ENCODE results near the gene NPAS3. TPM values are rescaled to one million over a fixed set of nuclear protein-coding genes. Genes with fewer than 3 reads are reported as not detected.

NPAS3 gene
- total RNA-seq, 2 experiments from 2014 or later: not detected

DNA sequence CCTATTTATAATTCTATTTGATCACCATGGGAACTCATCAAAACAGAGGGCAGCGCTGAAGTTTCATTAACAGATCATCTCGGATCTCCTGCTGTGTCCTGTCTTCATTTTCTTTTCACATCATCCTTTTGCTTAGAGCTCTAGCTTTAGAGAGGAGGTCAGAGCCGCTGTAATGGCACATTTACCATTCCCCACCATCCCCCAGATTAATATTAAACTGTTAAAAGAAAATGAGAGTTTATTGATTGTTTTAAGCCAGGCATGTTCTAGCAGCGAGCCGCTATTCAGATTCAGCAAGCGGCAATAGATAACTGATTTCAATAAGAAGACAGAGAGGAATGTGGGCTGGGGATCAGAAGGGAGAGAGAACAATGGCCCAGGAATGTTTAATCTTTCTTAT is 703.4 kb downstream of the NPAS3 start:
- DNase-seq: no peak
- Mint-ChIP-seq H3K9me3 (ENCODE audit: insufficient read depth) (no peaks in the 10 kb centered on the region), H3K27me3 (ENCODE audit: low read depth) (no peaks in the 10 kb centered on the region), H3K4me1 (ENCODE audit: low read depth) (no peaks in the 10 kb centered on the region), H3K36me3 (ENCODE audit: low read depth) (no peaks in the 10 kb centered on the region), H3K27ac (no peak overlapping the region), H3K4me3 (no peak overlapping the region)
- ChIA-PET POLR2A (no interaction called here), CTCF (no interaction called here)
- no peak for ATAC-seq

GRCh38 chr14:33642691-33643244 is 704.1 kb downstream of the NPAS3 start:
- ChIA-PET CTCF (no interaction called here), POLR2A (no interaction called here)
- H3K36me3 Mint-ChIP-seq (ENCODE audit: low read depth): no peaks in the 10 kb centered on the region

DNA sequence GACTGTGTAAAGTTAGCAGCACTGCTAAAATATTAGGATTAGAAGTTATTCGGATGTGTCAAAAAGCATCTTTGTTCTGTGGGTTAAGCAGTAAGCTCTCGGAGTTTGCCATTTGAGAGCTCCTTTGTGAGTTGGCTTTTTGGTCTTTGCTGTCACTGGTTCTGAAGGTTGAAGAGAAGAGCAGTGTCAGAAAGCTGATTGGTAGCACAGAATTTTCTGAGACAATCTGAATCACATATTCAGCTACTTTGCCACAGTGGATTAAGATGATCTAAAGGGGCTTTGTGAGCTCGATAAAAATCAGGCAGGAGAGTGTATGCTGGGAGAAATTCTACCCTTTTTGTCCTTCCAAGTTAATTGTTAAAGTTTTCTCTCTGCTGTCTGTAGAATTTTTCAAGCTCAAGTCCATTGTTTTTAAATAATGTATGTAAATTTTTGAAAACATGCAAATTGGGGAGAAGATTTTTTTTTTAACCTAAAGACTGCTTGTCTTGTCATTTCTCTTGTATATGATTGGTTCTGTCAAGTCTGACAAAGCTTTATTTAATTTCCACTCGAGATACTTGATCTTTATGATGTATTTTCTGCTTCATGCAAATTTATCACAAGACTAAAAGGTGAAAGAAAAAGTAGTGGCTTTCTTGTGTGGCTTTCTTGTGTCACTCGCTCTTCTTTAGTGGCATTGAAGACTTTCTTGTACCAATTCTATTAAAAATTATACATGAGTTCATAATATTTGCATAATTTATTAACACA is 704.9 kb downstream of the NPAS3 start:
- no peak for ATAC-seq
- Mint-ChIP-seq H3K4me1 (ENCODE audit: low read depth) (no peaks in the 10 kb centered on the region), H3K27ac (no peak overlapping the region), H3K27me3 (ENCODE audit: low read depth) (no peaks in the 10 kb centered on the region), H3K9me3 (ENCODE audit: insufficient read depth) (no peaks in the 10 kb centered on the region), H3K36me3 (ENCODE audit: low read depth) (no peaks in the 10 kb centered on the region), H3K4me3 (no peak overlapping the region)
- CTCF ChIA-PET: no interaction called here
- POLR2A ChIA-PET: no interaction called here
- DNase-seq: no peak

More at GRCh38 chr14:33642691-33643244, 704.1 kb downstream of the NPAS3 start:
- H3K27me3 Mint-ChIP-seq (ENCODE audit: low read depth): no peaks in the 10 kb centered on the region
- H3K4me1 Mint-ChIP-seq (ENCODE audit: low read depth): no peaks in the 10 kb centered on the region
- H3K4me3 Mint-ChIP-seq: no peak overlapping the region
- H3K27ac Mint-ChIP-seq: no peak overlapping the region
- DNase-seq (no peak), ATAC-seq (no peak)
- no peaks in the 10 kb centered on the region for H3K9me3 Mint-ChIP-seq (ENCODE audit: insufficient read depth)

DNA sequence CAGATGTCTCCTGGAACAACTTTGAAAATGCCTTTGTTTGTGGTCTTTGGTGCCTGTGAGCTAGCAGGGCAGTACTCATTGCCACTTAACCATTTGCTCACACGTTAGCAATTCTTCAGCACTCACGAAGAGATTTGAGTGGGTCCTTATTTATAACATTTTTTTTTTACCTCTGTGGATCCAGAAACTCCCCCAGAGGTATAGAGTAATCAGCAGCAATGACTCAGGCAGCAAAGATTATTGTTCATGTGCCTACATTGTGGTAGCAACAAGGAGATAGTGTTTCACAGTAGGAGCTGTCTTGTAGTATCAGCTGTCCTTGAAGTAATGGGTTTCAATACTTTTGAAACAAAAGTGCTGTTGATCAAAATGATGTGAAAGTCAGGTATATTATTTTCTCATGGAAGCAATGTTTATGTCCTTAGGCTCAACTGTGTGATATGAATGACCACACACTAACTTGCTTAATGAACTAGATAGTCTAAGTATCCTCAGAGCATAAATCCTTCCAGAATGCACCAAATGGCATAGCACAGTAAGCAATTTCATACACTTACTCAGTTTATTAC is 708.1 kb downstream of the NPAS3 start:
- ATAC-seq (no peak), DNase-seq (no peak)
- POLR2A ChIA-PET: no interaction called here
- Mint-ChIP-seq H3K9me3 (ENCODE audit: insufficient read depth) (no peaks in the 10 kb centered on the region), H3K4me1 (ENCODE audit: low read depth) (no peaks in the 10 kb centered on the region), H3K27me3 (ENCODE audit: low read depth) (no peaks in the 10 kb centered on the region), H3K36me3 (ENCODE audit: low read depth) (no peaks in the 10 kb centered on the region), H3K4me3 (no peak overlapping the region), H3K27ac (no peak overlapping the region)
- CTCF ChIA-PET: no interaction called here

- no peak overlapping the region for H3K27ac Mint-ChIP-seq
- no peaks in the 10 kb centered on the region for H3K4me1 Mint-ChIP-seq (ENCODE audit: low read depth)
- ChIA-PET CTCF (no interaction called here), POLR2A (no interaction called here)
- DNase-seq: no peak
- no peaks in the 10 kb centered on the region for H3K36me3 Mint-ChIP-seq (ENCODE audit: low read depth)
- H3K4me3 Mint-ChIP-seq: no peak overlapping the region
- no peaks in the 10 kb centered on the region for H3K27me3 Mint-ChIP-seq (ENCODE audit: low read depth)
- no peak for ATAC-seq
- no peaks in the 10 kb centered on the region for H3K9me3 Mint-ChIP-seq (ENCODE audit: insufficient read depth)
Measured at GRCh38 chr14:33647385-33647786, 708.7 kb downstream of the NPAS3 start.

GRCh38 chr14:33650430-33650829 is 711.8 kb downstream of the NPAS3 start:
- DNase-seq (no peak), ATAC-seq (no peak)
- POLR2A ChIA-PET: no interaction called here
- Mint-ChIP-seq H3K27me3 (ENCODE audit: low read depth) (no peaks in the 10 kb centered on the region), H3K9me3 (ENCODE audit: insufficient read depth) (no peaks in the 10 kb centered on the region), H3K27ac (no peak overlapping the region), H3K4me3 (no peak overlapping the region), H3K36me3 (ENCODE audit: low read depth) (no peaks in the 10 kb centered on the region), H3K4me1 (ENCODE audit: low read depth) (no peaks in the 10 kb centered on the region)
- CTCF ChIA-PET: no interaction called here

GRCh38 chr14:33652566-33653307 is 714.1 kb downstream of the NPAS3 start:
- Mint-ChIP-seq H3K27ac (no peak overlapping the region), H3K4me3 (no peak overlapping the region), H3K9me3 (ENCODE audit: insufficient read depth) (no peaks in the 10 kb centered on the region), H3K36me3 (ENCODE audit: low read depth) (no peaks in the 10 kb centered on the region), H3K4me1 (ENCODE audit: low read depth) (no peaks in the 10 kb centered on the region), H3K27me3 (ENCODE audit: low read depth) (no peaks in the 10 kb centered on the region)
- CTCF ChIA-PET: no interaction called here
- POLR2A ChIA-PET: no interaction called here
- DNase-seq (no peak), ATAC-seq (no peak)

DNA sequence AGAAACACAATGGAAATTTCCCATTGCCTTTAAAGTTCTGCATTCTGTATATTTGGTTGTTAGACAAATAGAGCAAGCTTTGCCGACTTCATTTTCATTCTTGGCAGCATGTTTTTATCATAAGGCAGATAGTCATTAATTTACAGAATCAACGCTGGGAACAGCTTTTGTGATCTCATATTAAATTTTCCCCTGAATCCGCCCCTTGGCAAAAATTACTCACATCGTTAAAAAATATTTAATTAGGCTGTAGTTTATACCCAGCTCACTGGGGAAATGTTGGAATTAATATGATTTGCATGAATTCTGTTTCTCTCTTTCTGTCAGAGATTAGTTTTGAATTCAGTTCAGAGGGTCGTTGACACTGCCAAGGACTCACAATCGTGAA is 714.6 kb downstream of the NPAS3 start:
- Mint-ChIP-seq H3K27me3 (ENCODE audit: low read depth) (no peaks in the 10 kb centered on the region), H3K36me3 (ENCODE audit: low read depth) (no peaks in the 10 kb centered on the region)
- CTCF ChIA-PET: no interaction called here

DNA sequence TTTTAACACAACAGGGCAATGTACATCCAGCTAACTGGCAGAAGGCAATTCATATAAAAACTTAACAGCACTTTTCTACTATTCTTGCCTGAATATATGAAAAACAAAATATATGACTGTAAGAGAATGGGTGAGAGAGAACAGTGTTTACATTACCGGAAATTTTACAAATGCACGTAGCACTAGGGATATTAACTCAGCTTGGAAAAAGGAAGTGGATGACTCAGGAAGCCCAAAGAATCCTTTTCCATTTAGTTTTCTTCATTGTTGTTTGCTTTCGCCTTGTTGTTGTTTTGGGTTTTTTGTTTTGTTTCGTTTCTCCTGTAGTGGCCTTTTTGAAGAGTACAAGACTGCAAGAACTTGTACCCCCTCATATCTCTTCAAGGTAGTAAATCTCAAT is 716.7 kb downstream of the NPAS3 start:
- CTCF ChIA-PET: no interaction called here
- POLR2A ChIA-PET: no interaction called here

More for the DNA sequence above, 714.6 kb downstream of the NPAS3 start:
- no peak overlapping the region for H3K4me3 Mint-ChIP-seq
- H3K27ac Mint-ChIP-seq: no peak overlapping the region
- POLR2A ChIA-PET: no interaction called here
- ATAC-seq (no peak), DNase-seq (no peak)
- no peaks in the 10 kb centered on the region for H3K4me1 Mint-ChIP-seq (ENCODE audit: low read depth)
- H3K9me3 Mint-ChIP-seq (ENCODE audit: insufficient read depth): no peaks in the 10 kb centered on the region

GRCh38 chr14:33657476-33657875 is 718.8 kb downstream of the NPAS3 start:
- no peak for DNase-seq
- Mint-ChIP-seq H3K36me3 (ENCODE audit: low read depth) (no peaks in the 10 kb centered on the region), H3K27ac (no peak overlapping the region), H3K27me3 (ENCODE audit: low read depth) (no peaks in the 10 kb centered on the region), H3K4me1 (ENCODE audit: low read depth) (no peaks in the 10 kb centered on the region), H3K4me3 (no peak overlapping the region), H3K9me3 (ENCODE audit: insufficient read depth) (no peaks in the 10 kb centered on the region)
- ChIA-PET POLR2A (no interaction called here), CTCF (no interaction called here)
- no peak for ATAC-seq

More for the DNA sequence above, 716.7 kb downstream of the NPAS3 start:
- Mint-ChIP-seq H3K27me3 (ENCODE audit: low read depth) (no peaks in the 10 kb centered on the region), H3K4me1 (ENCODE audit: low read depth) (no peaks in the 10 kb centered on the region), H3K27ac (no peak overlapping the region), H3K4me3 (no peak overlapping the region), H3K36me3 (ENCODE audit: low read depth) (no peaks in the 10 kb centered on the region), H3K9me3 (ENCODE audit: insufficient read depth) (no peaks in the 10 kb centered on the region)
- DNase-seq (no peak), ATAC-seq (no peak)

DNA sequence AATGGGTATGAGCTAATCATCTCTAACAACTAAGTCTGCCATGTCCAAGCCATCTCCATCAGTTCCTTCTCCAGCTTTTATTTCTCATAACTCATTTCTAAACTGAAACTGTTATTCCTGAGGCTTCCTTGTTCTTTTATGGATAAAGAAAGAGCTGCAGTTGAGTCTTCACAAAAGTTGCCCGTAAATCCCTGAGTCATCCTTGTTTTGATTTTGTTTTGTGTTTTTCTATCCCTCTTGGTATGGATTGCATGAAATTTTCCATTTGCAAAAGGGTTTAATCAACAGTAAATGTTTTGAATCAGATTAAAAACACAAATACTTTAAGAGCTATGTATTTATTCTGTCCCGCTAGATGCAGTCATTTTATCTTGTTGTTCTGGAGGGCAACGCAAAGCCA is 721.6 kb downstream of the NPAS3 start:
- CTCF ChIA-PET: no interaction called here

GRCh38 chr14:33661101-33661500 is 722.4 kb downstream of the NPAS3 start:
- ATAC-seq (no peak), DNase-seq (no peak)
- no peaks in the 10 kb centered on the region for H3K27me3 Mint-ChIP-seq (ENCODE audit: low read depth)
- H3K4me1 Mint-ChIP-seq (ENCODE audit: low read depth): no peaks in the 10 kb centered on the region
- no peaks in the 10 kb centered on the region for H3K9me3 Mint-ChIP-seq (ENCODE audit: insufficient read depth)
- POLR2A ChIA-PET: no interaction called here
- no peaks in the 10 kb centered on the region for H3K36me3 Mint-ChIP-seq (ENCODE audit: low read depth)
- no peak overlapping the region for H3K4me3 Mint-ChIP-seq
- H3K27ac Mint-ChIP-seq: no peak overlapping the region
- CTCF ChIA-PET: no interaction called here

More for the DNA sequence above, 721.6 kb downstream of the NPAS3 start:
- POLR2A ChIA-PET: no interaction called here
- H3K27me3 Mint-ChIP-seq (ENCODE audit: low read depth): no peaks in the 10 kb centered on the region
- H3K36me3 Mint-ChIP-seq (ENCODE audit: low read depth): no peaks in the 10 kb centered on the region
- no peak for DNase-seq
- no peaks in the 10 kb centered on the region for H3K9me3 Mint-ChIP-seq (ENCODE audit: insufficient read depth)
- no peak overlapping the region for H3K4me3 Mint-ChIP-seq
- no peak overlapping the region for H3K27ac Mint-ChIP-seq
- no peak for ATAC-seq
- H3K4me1 Mint-ChIP-seq (ENCODE audit: low read depth): no peaks in the 10 kb centered on the region

Data from activated CD8-positive, alpha-beta T cell treated with anti-CD3 and anti-CD28 coated beads, Interleukin-2, amount 10 ng/mL, durations not matched to agents 7 days and 5 days (primary cell).